Neural cell (in vitro differentiated cells): ENCODE data around the gene FBXL17. TPM values are rescaled to one million over a fixed set of nuclear protein-coding genes. Genes with fewer than 3 reads are reported as not detected.
A peak's percentile ranks its signal among the peaks of the same experiment; 100 is the strongest.

Source experiments
- H2AFZ ChIP-seq: fragments of 200-600, 300-800 bp; sonication (generic), shearing (Covaris generic); 2 replicates; pipeline ENCODE4 v1.6.0; 2014; ENCODE audit warnings: low read depth, mild to moderate bottlenecking, antibody characterized with exemption, low read length, moderate library complexity
- H3F3A ChIP-seq: fragments of 200-600 bp; shearing (Covaris generic); 2 replicates; pipeline ENCODE4 v1.6.1; 2016; ENCODE audit warnings: mild to moderate bottlenecking, moderate library complexity, mixed read lengths, antibody characterized with exemption, low read length; ENCODE audit not compliant: insufficient read depth, poor library complexity, severe bottlenecking
- H3K27ac ChIP-seq: fragments of 200-600, 300-800 bp; sonication (generic), shearing (Covaris generic); 2 replicates; pipeline ENCODE4 v1.5.1; 2014; ENCODE audit warnings: mild to moderate bottlenecking, low read length, moderate library complexity
- H3K27me3 ChIP-seq: fragments of 300-800, 200-600 bp; sonication (generic), shearing (Covaris generic); 2 replicates; pipeline ENCODE4 v1.6.0; 2014; ENCODE audit warnings: mild to moderate bottlenecking, low read depth, low read length, moderate library complexity; ENCODE audit not compliant: insufficient read depth
- H3K36me3 ChIP-seq: fragments of 300-800, 200-600 bp; sonication (generic), shearing (Covaris generic); 2 replicates; pipeline ENCODE4 v1.5.1; 2014; ENCODE audit warnings: mild to moderate bottlenecking, antibody characterized with exemption, low read length, moderate library complexity; ENCODE audit not compliant: insufficient read depth
- H3K4me2 ChIP-seq: fragments of 300-800, 200-600 bp; sonication (generic), shearing (Covaris generic); 2 replicates; pipeline ENCODE4 v1.6.0; 2014; ENCODE audit warnings: mild to moderate bottlenecking, low read length
- H3K4me3 ChIP-seq: fragments of 300-800, 200-600 bp; sonication (generic), shearing (Covaris generic); 2 replicates; pipeline ENCODE4 v1.5.1; 2014; ENCODE audit warnings: mild to moderate bottlenecking, low read length, moderate library complexity
- H3K79me2 ChIP-seq: fragments of 200-600 bp; shearing (Covaris generic); replicated peaks from 2 replicates; pipeline ENCODE4 v1.6.0; 2014; ENCODE audit warnings: mild to moderate bottlenecking, low read length, moderate library complexity; ENCODE audit not compliant: insufficient read depth
- H3K9ac ChIP-seq: fragments of 300-800, 200-600 bp; sonication (generic), shearing (Covaris generic); 2 replicates; pipeline ENCODE4 v1.6.1; 2016; ENCODE audit warnings: mild to moderate bottlenecking, low read length, mixed read lengths
- H3K9me2 ChIP-seq: fragments of 200-600 bp; shearing (Covaris generic); 2 replicates; pipeline ENCODE4 v1.6.1; 2016; ENCODE audit warnings: mild to moderate bottlenecking, low read length, mixed read lengths; ENCODE audit not compliant: insufficient read depth
- H3K9me3 ChIP-seq: fragments of 200-600, 300-800 bp; sonication (generic), shearing (Covaris generic); 2 replicates; pipeline ENCODE4 v1.6.1; 2016; ENCODE audit warnings: mild to moderate bottlenecking, mixed run types, low read length, moderate library complexity, mixed read lengths
- H4K20me1 ChIP-seq: fragments of 200-600 bp; shearing (Covaris generic); 2 replicates; pipeline ENCODE4 v1.6.1; 2016; ENCODE audit warnings: mild to moderate bottlenecking, mixed run types; ENCODE audit not compliant: insufficient read depth
- CTCF ChIP-seq: fragments of 450-650 bp; IDR thresholded peaks from 2 replicates; pipeline ENCODE4 v1.5.1; 2014; ENCODE audit warnings: antibody characterized with exemption, mild to moderate bottlenecking, moderate library complexity; ENCODE audit not compliant: poor library complexity, severe bottlenecking
- EP300 ChIP-seq: fragments of 450-650 bp; conservative IDR thresholded peaks from 2 replicates; pipeline ENCODE4 v1.6.1; 2014; ENCODE audit warnings: antibody characterized with exemption, mild to moderate bottlenecking, moderate library complexity; ENCODE audit not compliant: poor library complexity, severe bottlenecking
- EZH2 ChIP-seq: fragments of 200-600, 300-800 bp; shearing (Covaris generic), sonication (generic); IDR thresholded peaks from 2 replicates; pipeline ENCODE4 v1.6.1; 2014; ENCODE audit warnings: antibody characterized with exemption, low read length, borderline replicate concordance, mild to moderate bottlenecking; ENCODE audit not compliant: insufficient read depth, poor library complexity, severe bottlenecking
- MXI1 ChIP-seq: fragments of 450-650 bp; conservative IDR thresholded peaks from 2 replicates; pipeline ENCODE4 v1.6.1; 2014; ENCODE audit warnings: antibody characterized with exemption, mild to moderate bottlenecking; ENCODE audit not compliant: poor library complexity, severe bottlenecking
- POLR2AphosphoS5 ChIP-seq: IDR thresholded peaks from 2 replicates; pipeline ENCODE4 v1.6.1; 2012
- RAD21 ChIP-seq: fragments of 450-650 bp; conservative IDR thresholded peaks from 2 replicates; pipeline ENCODE4 v1.6.1; 2014; ENCODE audit warnings: antibody characterized with exemption, mild to moderate bottlenecking, moderate library complexity
- SMC3 ChIP-seq: fragments of 450-650 bp; conservative IDR thresholded peaks from 2 replicates; pipeline ENCODE4 v1.6.1; 2014; ENCODE audit warnings: antibody characterized with exemption, mild to moderate bottlenecking, moderate library complexity; ENCODE audit not compliant: poor library complexity
- TAF1 ChIP-seq: IDR thresholded peaks from 2 replicates; pipeline ENCODE4 v1.6.1; 2012; ENCODE audit warnings: low read depth
- polyA plus RNA-seq: library from polyadenylated mRNA; depleted of rRNA; stranded (reverse); fragments of >200 nt; gene quantifications from 2 replicates; pipeline ENCODE4 v1.2.3, GENCODE V29; 2014
- TF ChIP-seq, protein P1 (sequence below): IDR thresholded peaks from 2 replicates; pipeline ENCODE4 v1.6.1; 2012; ENCODE audit warnings: borderline replicate concordance

Gene FBXL17
- polyA plus RNA-seq, 1 donor from 2014 or later: 19.6 TPM

DNA sequence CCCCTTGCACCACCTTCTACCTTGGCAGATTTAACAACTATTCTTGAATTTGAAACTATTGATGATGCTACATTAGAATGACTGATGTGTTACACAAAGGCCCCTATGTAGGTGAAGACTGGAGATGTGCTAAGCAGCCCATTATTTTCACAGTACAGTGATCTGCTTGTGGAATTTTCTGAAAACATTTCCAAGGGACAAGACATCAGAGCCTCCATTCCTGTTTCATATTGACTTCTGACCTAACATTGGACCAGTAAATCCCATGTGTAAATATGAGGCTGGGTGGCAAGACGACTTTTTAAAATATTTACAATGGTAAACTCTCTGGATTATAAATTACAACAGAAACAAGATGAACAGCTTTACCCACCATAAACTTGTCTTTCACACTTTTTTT lies 445.4 kb downstream of the FBXL17 start (continued):
- TF ChIP-seq CTCF: no peak

DNA sequence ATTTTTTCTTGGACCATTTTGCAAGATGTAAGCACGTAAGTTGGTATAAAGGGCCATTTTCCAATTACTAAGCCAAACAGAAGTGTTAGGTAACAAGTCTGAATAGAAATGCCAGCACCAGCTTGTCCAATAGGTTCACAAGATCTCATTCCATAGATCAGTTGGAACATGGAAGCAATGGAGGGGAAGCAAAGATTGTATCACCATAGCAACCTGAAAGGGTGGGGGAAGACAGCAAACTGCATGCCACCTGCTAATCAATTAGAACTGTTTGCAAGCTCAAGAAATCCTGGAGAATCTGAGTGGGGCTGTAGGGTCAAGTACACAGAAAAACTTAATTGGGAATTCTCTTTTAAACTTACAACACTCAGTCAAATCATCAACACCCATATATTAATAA lies 446.3 kb downstream of the FBXL17 start:
- no peak for TF ChIP-seq MXI1
- no peak for TF ChIP-seq SMC3
- no peak for TF ChIP-seq RAD21
- peak; percentile 17 for TF ChIP-seq POLR2AphosphoS5
- TF ChIP-seq EZH2: no peak
- TF ChIP-seq EP300: peak; percentile 25
- TF ChIP-seq CTCF: no peak
- TF ChIP-seq, protein P1, sequence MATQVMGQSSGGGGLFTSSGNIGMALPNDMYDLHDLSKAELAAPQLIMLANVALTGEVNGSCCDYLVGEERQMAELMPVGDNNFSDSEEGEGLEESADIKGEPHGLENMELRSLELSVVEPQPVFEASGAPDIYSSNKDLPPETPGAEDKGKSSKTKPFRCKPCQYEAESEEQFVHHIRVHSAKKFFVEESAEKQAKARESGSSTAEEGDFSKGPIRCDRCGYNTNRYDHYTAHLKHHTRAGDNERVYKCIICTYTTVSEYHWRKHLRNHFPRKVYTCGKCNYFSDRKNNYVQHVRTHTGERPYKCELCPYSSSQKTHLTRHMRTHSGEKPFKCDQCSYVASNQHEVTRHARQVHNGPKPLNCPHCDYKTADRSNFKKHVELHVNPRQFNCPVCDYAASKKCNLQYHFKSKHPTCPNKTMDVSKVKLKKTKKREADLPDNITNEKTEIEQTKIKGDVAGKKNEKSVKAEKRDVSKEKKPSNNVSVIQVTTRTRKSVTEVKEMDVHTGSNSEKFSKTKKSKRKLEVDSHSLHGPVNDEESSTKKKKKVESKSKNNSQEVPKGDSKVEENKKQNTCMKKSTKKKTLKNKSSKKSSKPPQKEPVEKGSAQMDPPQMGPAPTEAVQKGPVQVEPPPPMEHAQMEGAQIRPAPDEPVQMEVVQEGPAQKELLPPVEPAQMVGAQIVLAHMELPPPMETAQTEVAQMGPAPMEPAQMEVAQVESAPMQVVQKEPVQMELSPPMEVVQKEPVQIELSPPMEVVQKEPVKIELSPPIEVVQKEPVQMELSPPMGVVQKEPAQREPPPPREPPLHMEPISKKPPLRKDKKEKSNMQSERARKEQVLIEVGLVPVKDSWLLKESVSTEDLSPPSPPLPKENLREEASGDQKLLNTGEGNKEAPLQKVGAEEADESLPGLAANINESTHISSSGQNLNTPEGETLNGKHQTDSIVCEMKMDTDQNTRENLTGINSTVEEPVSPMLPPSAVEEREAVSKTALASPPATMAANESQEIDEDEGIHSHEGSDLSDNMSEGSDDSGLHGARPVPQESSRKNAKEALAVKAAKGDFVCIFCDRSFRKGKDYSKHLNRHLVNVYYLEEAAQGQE: no peak
- no peak for TF ChIP-seq TAF1
- H3K27ac ChIP-seq: peak overlapping the region; percentile 84
- no peaks in the 10 kb centered on the region for H3K36me3 ChIP-seq
- no peak overlapping the region for H3K9ac ChIP-seq
- no peaks in the 10 kb centered on the region for H3K27me3 ChIP-seq
- H3K9me2 ChIP-seq: no peaks in the 10 kb centered on the region
- no peaks in the 10 kb centered on the region for H4K20me1 ChIP-seq
- H3K9me3 ChIP-seq: no peaks in the 10 kb centered on the region
- H3K4me3 ChIP-seq: no peak overlapping the region
- no peaks in the 10 kb centered on the region for H3K79me2 ChIP-seq
- peak overlapping the region; percentile 32 for H3K4me2 ChIP-seq
- no peak overlapping the region for H2AFZ ChIP-seq
- no peaks in the 10 kb centered on the region for H3F3A ChIP-seq

DNA sequence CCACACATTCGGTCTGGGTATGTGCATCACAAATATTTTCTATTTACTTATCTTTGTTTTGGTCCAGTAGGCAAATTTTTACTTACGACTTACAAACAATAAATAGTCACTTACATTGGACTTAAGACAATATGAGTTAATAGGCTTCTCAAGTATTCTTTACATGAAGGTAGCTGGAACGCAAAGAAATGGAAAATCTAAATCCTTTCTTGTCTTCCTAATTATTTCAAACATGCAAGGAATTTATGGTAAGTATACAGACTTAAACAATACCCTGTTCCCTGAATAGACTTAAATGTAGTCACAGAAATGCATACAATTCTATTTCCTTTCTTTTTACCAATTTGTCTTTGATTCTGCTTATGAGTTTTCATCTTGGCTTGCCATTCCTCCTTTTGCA lies 448.6 kb downstream of the FBXL17 start:
- no peaks in the 10 kb centered on the region for H3K27me3 ChIP-seq
- H3K4me3 ChIP-seq: no peak overlapping the region
- no peaks in the 10 kb centered on the region for H3K36me3 ChIP-seq
- H3K4me2 ChIP-seq: no peak overlapping the region
- no peak overlapping the region for H2AFZ ChIP-seq
- H3F3A ChIP-seq: no peaks in the 10 kb centered on the region
- TF ChIP-seq CTCF: no peak
- TF ChIP-seq RAD21: no peak
- TF ChIP-seq MXI1: no peak
- no peak for TF ChIP-seq TAF1
- no peak for TF ChIP-seq EP300
- TF ChIP-seq, protein P1: no peak
- no peak for TF ChIP-seq EZH2
- TF ChIP-seq SMC3: no peak
- no peak for TF ChIP-seq POLR2AphosphoS5
- no peaks in the 10 kb centered on the region for H4K20me1 ChIP-seq
- no peaks in the 10 kb centered on the region for H3K9me2 ChIP-seq
- H3K9me3 ChIP-seq: no peaks in the 10 kb centered on the region
- H3K27ac ChIP-seq: no peak overlapping the region
- no peaks in the 10 kb centered on the region for H3K79me2 ChIP-seq
- no peak overlapping the region for H3K9ac ChIP-seq
